Measurements from ENCODE around the gene KIF2C. TPM values are rescaled to one million over a fixed set of nuclear protein-coding genes. Genes with fewer than 3 reads are reported as not detected.
A peak's percentile ranks its signal among the peaks of the same experiment; 100 is the strongest.

Gene KIF2C
- total and polyA plus RNA-seq, 9 of the 15 experiments (the other 6 are each of a cell fraction or from before 2014, with no cell fraction given), result 84.9 to 226 (median 169) TPM

DNA sequence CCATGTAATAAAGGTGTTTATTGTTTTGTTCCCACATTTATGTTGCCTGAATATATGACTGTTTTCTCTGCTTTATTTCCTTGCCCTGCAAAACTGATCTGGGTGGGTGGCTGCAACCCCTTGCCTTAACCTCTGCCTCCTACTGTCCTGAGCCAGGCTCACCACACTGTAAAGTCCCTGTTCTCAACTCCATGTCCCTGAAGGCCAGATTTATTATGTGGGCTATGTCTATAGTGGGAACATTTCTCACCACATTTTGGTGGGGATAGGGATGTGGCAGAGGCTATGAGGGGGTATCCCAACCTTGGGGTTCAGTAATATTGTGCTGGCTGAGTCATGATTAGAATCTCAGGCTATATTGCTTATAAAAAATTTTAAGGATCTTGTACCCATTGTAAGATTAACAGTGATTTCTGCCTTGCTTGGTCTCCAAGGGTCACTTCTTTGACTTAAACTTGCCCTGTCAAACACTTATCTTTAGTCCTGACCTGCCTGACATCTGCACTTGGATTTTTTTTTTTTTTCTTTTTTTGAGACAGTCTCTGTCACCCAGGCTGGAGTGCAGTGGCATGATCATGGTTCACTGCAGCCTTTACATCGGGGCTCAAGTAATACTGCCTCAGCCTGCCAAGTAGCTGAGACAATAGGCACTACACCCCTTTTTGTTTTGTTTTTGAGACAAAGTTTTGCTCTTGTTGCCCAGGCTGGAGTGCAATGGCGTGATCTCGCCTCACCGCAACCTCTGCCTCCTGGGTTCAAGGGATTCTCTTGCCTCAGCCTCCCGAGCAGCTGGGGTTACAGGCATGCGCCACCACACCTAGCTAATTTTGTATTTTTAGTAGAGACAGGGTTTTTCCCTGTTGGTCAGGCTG is 39.3 kb downstream of the KIF2C start (continued):
- TF ChIP-seq KLF1 (tag; IDR thresholded peaks at IDR 0.05) (0 out of 2 replicates have a peak, but pooled peaks have one; percentile 28), ILF3 (IDR thresholded peaks at IDR 0.05; ENCODE audit: borderline replicate concordance) (no peak), HNRNPLL (IDR thresholded peaks at IDR 0.05; ENCODE audit: low read depth, low read length, poor library complexity, severe bottlenecking) (no peak), FIP1L1 (IDR thresholded peaks at IDR 0.05; ENCODE audit: low read depth, low read length, poor library complexity, severe bottlenecking) (no peak), KDM1A (IDR thresholded peaks at IDR 0.05) (peak in 1 of 2 experiments; percentile 60; a peak in 2 of 4 replicates), POLR2A (conservative IDR thresholded peaks at IDR 0.05) (peak; percentile 10; the same call in 1 of the 2 replicates), BCOR (IDR thresholded peaks at IDR 0.05) (no peak), KLF16 (IDR thresholded peaks at IDR 0.05) (no peak), ZNF282 (CRISPR knock-in tag; IDR thresholded peaks at IDR 0.05) (0 out of 2 replicates have a peak, but pooled peaks have one; percentile 33), POLR2B (IDR thresholded peaks at IDR 0.05; ENCODE audit: low read depth, partially characterized antibody) (peak; percentile 30), SREBF1 (IDR thresholded peaks at IDR 0.05; ENCODE audit: borderline replicate concordance, low read depth, low read length) (no peak), DACH1 (IDR thresholded peaks at IDR 0.05; ENCODE audit: partially characterized antibody) (no peak), ZNF165 (CRISPR knock-in tag; IDR thresholded peaks at IDR 0.05; ENCODE audit: borderline replicate concordance) (no peak), KDM5B (IDR thresholded peaks at IDR 0.05; ENCODE audit: insufficient replicate concordance, low read depth, low read length) (peak; percentile 20), ZSCAN29 (IDR thresholded peaks at IDR 0.05) (0 out of 2 replicates have a peak, but pooled peaks have one; percentile 11), SOX6 (IDR thresholded peaks at IDR 0.05) (no peak), POLR2G (IDR thresholded peaks at IDR 0.05; ENCODE audit: low read depth, low read length) (0 out of 2 replicates have a peak, but pooled peaks have one; percentile 39), RBFOX2 (IDR thresholded peaks at IDR 0.05; ENCODE audit: low read depth, low read length) (peak; percentile 63; the same call in 1 of the 2 replicates), IFI16 (CRISPR knock-in tag; IDR thresholded peaks at IDR 0.05) (no peak), RFX1 (IDR thresholded peaks at IDR 0.05) (no peak)
- TF ChIP-seq, protein P1, sequence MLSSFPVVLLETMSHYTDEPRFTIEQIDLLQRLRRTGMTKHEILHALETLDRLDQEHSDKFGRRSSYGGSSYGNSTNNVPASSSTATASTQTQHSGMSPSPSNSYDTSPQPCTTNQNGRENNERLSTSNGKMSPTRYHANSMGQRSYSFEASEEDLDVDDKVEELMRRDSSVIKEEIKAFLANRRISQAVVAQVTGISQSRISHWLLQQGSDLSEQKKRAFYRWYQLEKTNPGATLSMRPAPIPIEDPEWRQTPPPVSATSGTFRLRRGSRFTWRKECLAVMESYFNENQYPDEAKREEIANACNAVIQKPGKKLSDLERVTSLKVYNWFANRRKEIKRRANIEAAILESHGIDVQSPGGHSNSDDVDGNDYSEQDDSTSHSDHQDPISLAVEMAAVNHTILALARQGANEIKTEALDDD (IDR thresholded peaks at IDR 0.05), result no peak
- TF ChIP-seq, protein P2, sequence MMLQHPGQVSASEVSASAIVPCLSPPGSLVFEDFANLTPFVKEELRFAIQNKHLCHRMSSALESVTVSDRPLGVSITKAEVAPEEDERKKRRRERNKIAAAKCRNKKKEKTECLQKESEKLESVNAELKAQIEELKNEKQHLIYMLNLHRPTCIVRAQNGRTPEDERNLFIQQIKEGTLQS (IDR thresholded peaks at IDR 0.05), result no peak
- TF ChIP-seq, protein P2 (CRISPR knock-in tag; conservative IDR thresholded peaks at IDR 0.05), result peak; percentile 36; the same call in 1 of the 2 replicates
- TF ChIP-seq, protein P3, sequence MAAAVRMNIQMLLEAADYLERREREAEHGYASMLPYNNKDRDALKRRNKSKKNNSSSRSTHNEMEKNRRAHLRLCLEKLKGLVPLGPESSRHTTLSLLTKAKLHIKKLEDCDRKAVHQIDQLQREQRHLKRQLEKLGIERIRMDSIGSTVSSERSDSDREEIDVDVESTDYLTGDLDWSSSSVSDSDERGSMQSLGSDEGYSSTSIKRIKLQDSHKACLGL (CRISPR knock-in tag; IDR thresholded peaks at IDR 0.05; ENCODE audit: borderline replicate concordance, poor library complexity, severe bottlenecking), result no peak
- TF ChIP-seq, protein P4, sequence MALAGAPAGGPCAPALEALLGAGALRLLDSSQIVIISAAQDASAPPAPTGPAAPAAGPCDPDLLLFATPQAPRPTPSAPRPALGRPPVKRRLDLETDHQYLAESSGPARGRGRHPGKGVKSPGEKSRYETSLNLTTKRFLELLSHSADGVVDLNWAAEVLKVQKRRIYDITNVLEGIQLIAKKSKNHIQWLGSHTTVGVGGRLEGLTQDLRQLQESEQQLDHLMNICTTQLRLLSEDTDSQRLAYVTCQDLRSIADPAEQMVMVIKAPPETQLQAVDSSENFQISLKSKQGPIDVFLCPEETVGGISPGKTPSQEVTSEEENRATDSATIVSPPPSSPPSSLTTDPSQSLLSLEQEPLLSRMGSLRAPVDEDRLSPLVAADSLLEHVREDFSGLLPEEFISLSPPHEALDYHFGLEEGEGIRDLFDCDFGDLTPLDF (CRISPR knock-in tag; IDR thresholded peaks at IDR 0.05), result peak; percentile 40; the same call in 1 of the 2 replicates

Measured in K562 (cell line).